ENCODE results near the gene STK32B.

GRCh38 chr4:5134620-5135019 lies 83.3 kb downstream of the STK32B start:
- TF ChIP-seq EZH2 (IDR thresholded peaks at IDR 0.05; ENCODE audit: borderline replicate concordance, insufficient read depth, low read depth, low read length, poor library complexity, severe bottlenecking) (no peak), CTCF (IDR thresholded peaks at IDR 0.05) (no peak)
